ENCODE measurements around the gene CDR2. TPM values are rescaled to one million over a fixed set of nuclear protein-coding genes. Genes with fewer than 3 reads are reported as not detected.
A peak's percentile ranks its signal among the peaks of the same experiment; 100 is the strongest.

Gene CDR2
- total and polyA plus RNA-seq, 2 of the 13 experiments (the other 11 are each of a cell fraction or from before 2014, with no cell fraction given) = 59.0 to 78.9 TPM

DNA sequence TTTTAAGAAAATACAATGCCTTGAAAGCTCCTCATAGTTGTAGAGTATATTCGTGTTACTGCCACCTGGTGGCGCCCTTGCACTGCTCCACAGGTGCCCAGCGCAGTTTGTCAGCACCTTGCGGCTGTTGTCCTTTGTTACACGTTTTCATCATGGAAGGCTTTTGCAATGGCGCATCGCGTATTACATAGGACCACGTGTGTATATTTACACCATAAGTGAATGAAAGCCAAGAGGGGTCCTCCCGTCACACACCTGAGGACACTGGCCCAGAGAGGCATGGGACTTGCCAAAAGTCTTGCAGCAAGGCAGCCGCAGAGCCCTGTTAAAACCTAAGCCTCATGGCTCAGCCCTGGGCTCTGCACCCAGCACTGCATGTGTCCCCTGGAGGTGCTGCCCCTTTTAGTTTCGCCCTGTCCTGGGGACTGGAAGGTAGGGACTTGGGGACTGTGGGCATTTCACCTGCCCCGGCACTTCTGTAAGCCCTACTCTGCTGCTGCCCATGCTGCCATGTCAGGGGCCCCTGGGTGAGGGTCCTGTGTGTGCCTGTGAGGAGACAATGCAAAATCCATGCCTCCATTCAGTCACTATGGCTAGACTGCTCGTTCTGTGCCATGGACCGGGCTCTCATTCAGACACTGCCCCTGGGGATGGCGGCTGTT is 52.9 kb downstream of the CDR2 start (continued):
- no peak for TF ChIP-seq ZNF44 (CRISPR knock-in tag; IDR thresholded peaks at IDR 0.05)
- no peak for TF ChIP-seq NCOA2 (CRISPR knock-in tag; IDR thresholded peaks at IDR 0.05)
- no peak for TF ChIP-seq ZNF781 (CRISPR knock-in tag; IDR thresholded peaks at IDR 0.05; ENCODE audit: borderline replicate concordance, not compliant biosample characterization)
- TF ChIP-seq ZNF441 (CRISPR knock-in tag; IDR thresholded peaks at IDR 0.05; ENCODE audit: borderline replicate concordance) = no peak
- TF ChIP-seq ZC3H4 (CRISPR knock-in tag; IDR thresholded peaks at IDR 0.05; ENCODE audit: borderline replicate concordance) = no peak
- no peak for TF ChIP-seq KLF12 (CRISPR knock-in tag; IDR thresholded peaks at IDR 0.05; ENCODE audit: borderline replicate concordance)
- peak; percentile 33; the same call in 1 of the 2 replicates for TF ChIP-seq KDM5B (CRISPR knock-in tag; IDR thresholded peaks at IDR 0.05; ENCODE audit: borderline replicate concordance)
- TF ChIP-seq ZNF614 (CRISPR knock-in tag; IDR thresholded peaks at IDR 0.05; ENCODE audit: borderline replicate concordance) = 0 out of 2 replicates have a peak, but pooled peaks have one; percentile 56
- 0 out of 2 replicates have a peak, but pooled peaks have one; percentile 28 for TF ChIP-seq NRL (CRISPR knock-in tag; IDR thresholded peaks at IDR 0.05; ENCODE audit: borderline replicate concordance)
- peak; percentile 44; the same call in 1 of the 2 replicates for TF ChIP-seq MED1 (CRISPR knock-in tag; IDR thresholded peaks at IDR 0.05)
- TF ChIP-seq FOXA1 (IDR thresholded peaks at IDR 0.05) = no peak
- 0 out of 2 replicates have a peak, but pooled peaks have one; percentile 35 for TF ChIP-seq FOXA1 (CRISPR knock-in tag; IDR thresholded peaks at IDR 0.05)
- no peak for TF ChIP-seq ZNF354B (CRISPR knock-in tag; IDR thresholded peaks at IDR 0.05)
- peak; percentile 73 for TF ChIP-seq RBM22 (optimal IDR thresholded peaks at IDR 0.05; ENCODE audit: low read length)
- no peak for TF ChIP-seq ZNF816 (CRISPR knock-in tag; IDR thresholded peaks at IDR 0.05; ENCODE audit: borderline replicate concordance)
- 0 out of 2 replicates have a peak, but pooled peaks have one; percentile 36 for TF ChIP-seq ZMAT3 (CRISPR knock-in tag; conservative IDR thresholded peaks at IDR 0.05)
- TF ChIP-seq ZSCAN29 (CRISPR knock-in tag; conservative IDR thresholded peaks at IDR 0.05) = no peak
- TF ChIP-seq, protein P1, sequence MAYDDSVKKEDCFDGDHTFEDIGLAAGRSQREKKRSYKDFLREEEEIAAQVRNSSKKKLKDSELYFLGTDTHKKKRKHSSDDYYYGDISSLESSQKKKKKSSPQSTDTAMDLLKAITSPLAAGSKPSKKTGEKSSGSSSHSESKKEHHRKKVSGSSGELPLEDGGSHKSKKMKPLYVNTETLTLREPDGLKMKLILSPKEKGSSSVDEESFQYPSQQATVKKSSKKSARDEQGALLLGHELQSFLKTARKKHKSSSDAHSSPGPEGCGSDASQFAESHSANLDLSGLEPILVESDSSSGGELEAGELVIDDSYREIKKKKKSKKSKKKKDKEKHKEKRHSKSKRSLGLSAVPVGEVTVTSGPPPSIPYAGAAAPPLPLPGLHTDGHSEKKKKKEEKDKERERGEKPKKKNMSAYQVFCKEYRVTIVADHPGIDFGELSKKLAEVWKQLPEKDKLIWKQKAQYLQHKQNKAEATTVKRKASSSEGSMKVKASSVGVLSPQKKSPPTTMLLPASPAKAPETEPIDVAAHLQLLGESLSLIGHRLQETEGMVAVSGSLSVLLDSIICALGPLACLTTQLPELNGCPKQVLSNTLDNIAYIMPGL (CRISPR knock-in tag; IDR thresholded peaks at IDR 0.05; ENCODE audit: borderline replicate concordance in 1 of 2, low read depth in 1 of 2) = peak; percentile 36 to 79; a peak in 1 of 4 replicates
- TF ChIP-seq, protein P2, sequence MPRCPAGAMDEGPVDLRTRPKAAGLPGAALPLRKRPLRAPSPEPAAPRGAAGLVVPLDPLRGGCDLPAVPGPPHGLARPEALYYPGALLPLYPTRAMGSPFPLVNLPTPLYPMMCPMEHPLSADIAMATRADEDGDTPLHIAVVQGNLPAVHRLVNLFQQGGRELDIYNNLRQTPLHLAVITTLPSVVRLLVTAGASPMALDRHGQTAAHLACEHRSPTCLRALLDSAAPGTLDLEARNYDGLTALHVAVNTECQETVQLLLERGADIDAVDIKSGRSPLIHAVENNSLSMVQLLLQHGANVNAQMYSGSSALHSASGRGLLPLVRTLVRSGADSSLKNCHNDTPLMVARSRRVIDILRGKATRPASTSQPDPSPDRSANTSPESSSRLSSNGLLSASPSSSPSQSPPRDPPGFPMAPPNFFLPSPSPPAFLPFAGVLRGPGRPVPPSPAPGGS (CRISPR knock-in tag; IDR thresholded peaks at IDR 0.05) = no peak; the same call in 1 of the 2 replicates
- TF ChIP-seq, protein P3, sequence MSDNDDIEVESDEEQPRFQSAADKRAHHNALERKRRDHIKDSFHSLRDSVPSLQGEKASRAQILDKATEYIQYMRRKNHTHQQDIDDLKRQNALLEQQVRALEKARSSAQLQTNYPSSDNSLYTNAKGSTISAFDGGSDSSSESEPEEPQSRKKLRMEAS (IDR thresholded peaks at IDR 0.05) = no peak
- TF ChIP-seq ZNF451 (CRISPR knock-in tag; IDR thresholded peaks at IDR 0.05) = 0 out of 2 replicates have a peak, but pooled peaks have one; percentile 59
- TF ChIP-seq, protein P4, sequence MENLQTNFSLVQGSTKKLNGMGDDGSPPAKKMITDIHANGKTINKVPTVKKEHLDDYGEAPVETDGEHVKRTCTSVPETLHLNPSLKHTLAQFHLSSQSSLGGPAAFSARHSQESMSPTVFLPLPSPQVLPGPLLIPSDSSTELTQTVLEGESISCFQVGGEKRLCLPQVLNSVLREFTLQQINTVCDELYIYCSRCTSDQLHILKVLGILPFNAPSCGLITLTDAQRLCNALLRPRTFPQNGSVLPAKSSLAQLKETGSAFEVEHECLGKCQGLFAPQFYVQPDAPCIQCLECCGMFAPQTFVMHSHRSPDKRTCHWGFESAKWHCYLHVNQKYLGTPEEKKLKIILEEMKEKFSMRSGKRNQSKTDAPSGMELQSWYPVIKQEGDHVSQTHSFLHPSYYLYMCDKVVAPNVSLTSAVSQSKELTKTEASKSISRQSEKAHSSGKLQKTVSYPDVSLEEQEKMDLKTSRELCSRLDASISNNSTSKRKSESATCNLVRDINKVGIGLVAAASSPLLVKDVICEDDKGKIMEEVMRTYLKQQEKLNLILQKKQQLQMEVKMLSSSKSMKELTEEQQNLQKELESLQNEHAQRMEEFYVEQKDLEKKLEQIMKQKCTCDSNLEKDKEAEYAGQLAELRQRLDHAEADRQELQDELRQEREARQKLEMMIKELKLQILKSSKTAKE (CRISPR knock-in tag; IDR thresholded peaks at IDR 0.05; ENCODE audit: borderline replicate concordance) = no peak
- no peak for TF ChIP-seq NFIB (CRISPR knock-in tag; IDR thresholded peaks at IDR 0.05; ENCODE audit: borderline replicate concordance)
- no peak for TF ChIP-seq PCBP2 (optimal IDR thresholded peaks at IDR 0.05; ENCODE audit: low read depth, low read length, poor library complexity, severe bottlenecking)
- no peak for TF ChIP-seq SUZ12 (IDR thresholded peaks at IDR 0.05; ENCODE audit: low read depth, low read length)

All from HepG2 (cell line).